WI38 (cell line): ENCODE results near the gene FBXO11.
A peak's percentile ranks its signal among the peaks of the same experiment; 100 is the strongest.

ENCODE experiments used
- H3K4me3 ChIP-seq: 2 replicates; pipeline ENCODE4 v1.5.1; 2011; ENCODE audit warnings: low read depth, mild to moderate bottlenecking, control low read depth, low read length
- CTCF ChIP-seq: IDR thresholded peaks from 2 replicates; pipeline ENCODE4 v1.5.1; 2012; ENCODE audit warnings: low read depth, mild to moderate bottlenecking, control low read depth, low read length

Gene FBXO11

GRCh38 chr2:47906157-47907038 is at the start of gene FBXO11:
Gene FBXO11 (minus strand): TSS chr2:47906498. CDS start chr2:47905720, 778 bp downstream.
- peak within 1 kb of the TSS; percentile 88 for H3K4me3 ChIP-seq
- peak; percentile 60; the same call in 1 of the 2 replicates for TF ChIP-seq CTCF

- no peak for TF ChIP-seq CTCF
- no peak overlapping the region for H3K4me3 ChIP-seq
Observed at GRCh38 chr2:47950340-47951301, 44.3 kb upstream of the FBXO11 start.

GRCh38 chr2:47946593-47946992 is 40.3 kb upstream of the FBXO11 start:
- no peak overlapping the region for H3K4me3 ChIP-seq
- TF ChIP-seq CTCF: no peak

GRCh38 chr2:47945046-47945781 is 38.9 kb upstream of the FBXO11 start:
- TF ChIP-seq CTCF: no peak
- no peak overlapping the region for H3K4me3 ChIP-seq

- no peak for TF ChIP-seq CTCF
- H3K4me3 ChIP-seq: no peak overlapping the region
Observed at GRCh38 chr2:47941936-47942335, 35.6 kb upstream of the FBXO11 start.

GRCh38 chr2:47937677-47938076 is 31.4 kb upstream of the FBXO11 start:
- TF ChIP-seq CTCF: no peak
- H3K4me3 ChIP-seq: no peak overlapping the region
